ENCODE results near the gene FANCC.
A peak's percentile ranks its signal among the peaks of the same experiment; 100 is the strongest.

The FANCC gene

DNA sequence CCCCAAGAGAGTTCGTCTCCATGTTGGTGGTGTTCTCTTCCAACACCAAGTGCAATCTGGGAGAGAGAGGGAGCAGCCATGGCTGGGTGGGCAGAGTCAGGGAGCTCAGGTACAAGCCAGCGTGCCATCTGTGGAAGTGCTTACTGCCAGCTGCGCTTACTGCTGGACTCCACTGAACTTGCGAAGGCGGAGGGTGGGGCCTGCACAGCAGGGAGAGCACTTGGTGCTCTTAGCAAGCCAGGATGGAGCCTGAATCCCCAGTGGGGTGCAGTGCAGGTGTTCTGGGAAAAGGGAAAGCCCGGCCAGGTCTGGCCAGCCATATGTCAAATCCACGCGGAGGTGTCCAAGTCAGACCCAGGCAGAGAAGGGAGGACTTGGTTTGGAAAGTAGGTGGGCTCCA is 142.0 kb downstream of the FANCC start:
- no peak for DNase-seq (ENCODE audit: low spot score)
- TF ChIP-seq, protein P1, sequence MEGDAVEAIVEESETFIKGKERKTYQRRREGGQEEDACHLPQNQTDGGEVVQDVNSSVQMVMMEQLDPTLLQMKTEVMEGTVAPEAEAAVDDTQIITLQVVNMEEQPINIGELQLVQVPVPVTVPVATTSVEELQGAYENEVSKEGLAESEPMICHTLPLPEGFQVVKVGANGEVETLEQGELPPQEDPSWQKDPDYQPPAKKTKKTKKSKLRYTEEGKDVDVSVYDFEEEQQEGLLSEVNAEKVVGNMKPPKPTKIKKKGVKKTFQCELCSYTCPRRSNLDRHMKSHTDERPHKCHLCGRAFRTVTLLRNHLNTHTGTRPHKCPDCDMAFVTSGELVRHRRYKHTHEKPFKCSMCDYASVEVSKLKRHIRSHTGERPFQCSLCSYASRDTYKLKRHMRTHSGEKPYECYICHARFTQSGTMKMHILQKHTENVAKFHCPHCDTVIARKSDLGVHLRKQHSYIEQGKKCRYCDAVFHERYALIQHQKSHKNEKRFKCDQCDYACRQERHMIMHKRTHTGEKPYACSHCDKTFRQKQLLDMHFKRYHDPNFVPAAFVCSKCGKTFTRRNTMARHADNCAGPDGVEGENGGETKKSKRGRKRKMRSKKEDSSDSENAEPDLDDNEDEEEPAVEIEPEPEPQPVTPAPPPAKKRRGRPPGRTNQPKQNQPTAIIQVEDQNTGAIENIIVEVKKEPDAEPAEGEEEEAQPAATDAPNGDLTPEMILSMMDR (IDR thresholded peaks at IDR 0.05; ENCODE audit: extremely low read depth, missing control alignments), result no peak

DNA sequence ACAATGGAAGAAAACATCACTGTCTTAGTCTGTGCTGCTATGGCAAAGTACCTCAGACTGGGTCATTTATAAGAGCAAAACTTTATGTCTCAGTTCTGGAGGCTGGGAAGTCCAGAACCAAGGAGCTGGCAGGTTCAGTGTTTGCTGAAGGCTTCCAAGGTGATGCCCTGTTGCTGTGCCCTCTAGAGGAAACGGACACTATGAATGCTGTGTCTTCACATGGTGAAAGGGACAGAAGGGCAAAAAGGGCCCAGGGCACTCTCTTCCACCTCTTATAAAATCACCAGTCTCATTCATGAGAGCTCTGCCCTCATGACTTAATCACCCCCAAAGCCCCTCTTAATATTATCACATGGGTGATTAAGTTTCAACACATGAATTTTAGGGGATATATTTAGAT is 143.5 kb downstream of the FANCC start:
- TF ChIP-seq, protein P1 (IDR thresholded peaks at IDR 0.05; ENCODE audit: extremely low read depth, missing control alignments), result no peak
- no peak for DNase-seq (ENCODE audit: low spot score)

DNA sequence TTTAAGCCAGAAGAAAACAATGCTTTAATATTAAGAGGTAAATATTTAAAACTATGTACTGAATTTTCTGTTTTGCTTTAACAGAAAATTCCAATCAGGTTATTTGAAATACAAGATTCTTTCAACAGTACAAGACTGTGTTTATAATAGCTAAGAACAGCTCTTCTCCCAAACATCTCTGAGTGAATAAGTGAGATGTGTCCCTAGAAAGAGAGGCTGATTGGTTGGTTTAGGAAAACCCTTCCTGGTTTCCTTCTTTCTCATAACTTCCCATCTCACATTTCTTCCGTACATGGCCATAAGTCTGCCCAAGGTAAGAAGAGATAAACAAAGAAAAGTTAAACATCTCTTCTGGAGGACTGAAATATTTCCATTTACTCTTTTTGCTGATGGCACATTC is 145.9 kb downstream of the FANCC start:
- no peak for DNase-seq (ENCODE audit: low spot score)

DNA sequence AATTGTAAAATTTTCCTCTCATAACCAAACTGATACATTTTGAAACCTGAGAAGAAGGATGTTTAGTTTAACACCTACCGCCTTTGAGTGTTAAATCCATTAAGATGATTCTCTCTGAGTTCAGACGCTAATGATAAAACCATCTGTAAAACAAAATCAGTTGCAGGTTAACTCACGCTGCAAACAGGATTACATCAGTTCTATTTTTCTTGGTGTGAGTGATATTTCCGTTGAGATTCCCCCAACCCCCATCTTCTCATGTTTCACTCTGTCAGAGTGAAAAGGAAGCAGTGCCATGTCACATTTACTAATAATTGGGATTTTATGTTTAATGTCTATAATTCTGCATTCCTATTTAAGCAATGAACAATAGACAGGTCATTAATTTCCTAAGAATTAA is 146.5 kb downstream of the FANCC start:
- DNase-seq (ENCODE audit: low spot score), result peak; percentile 47

More for the DNA sequence above, 145.9 kb downstream of the FANCC start:
- TF ChIP-seq, protein P1 (IDR thresholded peaks at IDR 0.05; ENCODE audit: extremely low read depth, missing control alignments), result no peak

DNA sequence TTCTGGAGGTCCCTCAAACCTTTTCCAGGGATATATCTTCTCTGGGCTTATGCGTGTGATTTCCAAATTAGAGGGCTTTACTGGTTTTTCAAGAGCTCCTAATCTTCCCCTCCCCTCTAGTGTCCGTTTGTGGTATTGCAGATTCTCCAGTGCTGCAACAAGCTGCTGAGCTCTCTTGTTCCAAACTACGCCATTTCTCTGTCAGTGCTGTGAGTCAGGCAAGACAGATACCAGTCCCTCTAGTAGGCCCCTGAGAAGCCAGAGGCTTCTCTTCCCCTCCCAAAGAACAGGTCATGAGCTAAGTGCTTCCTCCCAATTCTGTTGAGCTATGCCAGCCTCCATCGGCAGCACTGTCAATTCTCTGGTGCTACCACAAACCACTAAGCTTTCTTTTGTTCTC is 149.5 kb downstream of the FANCC start:
- peak; percentile 36 for DNase-seq (ENCODE audit: low spot score)
- TF ChIP-seq, protein P1 (IDR thresholded peaks at IDR 0.05; ENCODE audit: extremely low read depth, missing control alignments), result peak; percentile 67

More for the DNA sequence above, 146.5 kb downstream of the FANCC start:
- TF ChIP-seq, protein P1 (IDR thresholded peaks at IDR 0.05; ENCODE audit: extremely low read depth, missing control alignments), result no peak

DNA sequence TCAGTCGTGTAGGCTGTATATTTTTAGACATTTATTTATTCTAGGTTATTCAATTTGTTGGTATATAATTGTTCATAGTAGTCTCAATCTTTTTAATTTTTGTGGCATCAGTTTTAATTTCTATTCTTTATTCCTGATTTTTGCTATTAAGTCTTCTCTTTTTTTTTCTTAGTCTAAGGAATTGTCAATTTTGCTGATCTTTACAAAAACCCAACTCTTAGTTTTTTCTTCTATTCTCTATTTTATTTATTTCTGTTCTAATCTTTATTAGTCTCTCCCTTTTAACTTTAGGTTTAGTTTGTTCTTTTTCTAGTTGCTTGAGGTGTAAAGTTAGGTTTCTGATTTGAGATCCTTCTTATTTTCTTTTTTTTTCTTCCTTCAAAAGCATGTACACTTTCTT is 152.5 kb downstream of the FANCC start:
- DNase-seq (ENCODE audit: low spot score), result no peak
- TF ChIP-seq, protein P1 (IDR thresholded peaks at IDR 0.05; ENCODE audit: extremely low read depth, missing control alignments), result no peak

DNA sequence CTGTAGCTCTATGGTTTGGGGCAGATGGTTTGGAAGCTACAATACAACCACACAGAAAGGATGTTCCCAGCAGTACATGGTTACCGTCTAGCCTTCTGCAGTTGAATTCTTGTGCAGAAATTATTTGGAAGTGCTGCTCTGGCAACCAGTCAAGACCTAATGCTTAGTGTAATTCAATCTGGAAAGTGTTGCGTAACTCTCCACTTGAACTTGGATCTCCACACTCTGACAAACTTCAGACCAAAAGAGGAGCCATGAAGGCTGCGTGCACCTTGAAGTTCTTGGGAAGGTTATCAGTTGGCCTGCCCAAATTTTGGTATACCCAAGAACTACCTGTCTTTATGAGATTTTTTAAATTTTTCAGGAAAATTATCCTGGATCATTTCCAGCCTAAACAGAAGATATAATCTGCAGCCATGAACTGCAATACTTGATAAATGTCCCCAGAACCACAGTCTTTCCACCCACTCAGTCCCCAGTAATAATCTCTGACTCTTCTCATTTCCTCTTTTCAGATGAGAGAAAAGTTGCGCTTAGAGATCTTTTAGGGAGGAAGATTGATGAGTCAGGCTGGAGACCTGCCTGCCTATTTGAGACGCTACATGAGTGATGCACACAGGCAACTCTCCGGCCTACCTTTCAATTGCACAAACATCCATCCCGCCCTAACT is 159.9 kb downstream of the FANCC start:
- peak; percentile 67 for DNase-seq (ENCODE audit: low spot score)
- TF ChIP-seq, protein P1 (IDR thresholded peaks at IDR 0.05; ENCODE audit: extremely low read depth, missing control alignments), result no peak

All from GM20000 (cell line).